MM.1S (cell line): ENCODE measurements around the gene CBR3.

Experiments used
- CTCF ChIP-seq: fragments of 300-600 bp; sonication (generic); IDR thresholded peaks from 2 replicates; pipeline ENCODE4 v1.5.1; 2016; ENCODE audit warnings: antibody characterized with exemption, low read length, mixed read lengths
- EZH2phosphoT487 ChIP-seq: fragments of 300-600 bp; sonication (generic); IDR thresholded peaks from 2 replicates; pipeline ENCODE4 v1.6.1; 2018; ENCODE audit warnings: antibody characterized with exemption, low read length

GRCh38 chr21:36109868-36110267 is 25.0 kb upstream of the CBR3 start:
- no peak for TF ChIP-seq EZH2phosphoT487
- TF ChIP-seq CTCF, result no peak
